Lower lobe of right lung (tissue), 2 donors: Measurements from ENCODE around the gene SPINK8. TPM values are rescaled to one million over a fixed set of nuclear protein-coding genes. Genes with fewer than 3 reads are reported as not detected.

ENCODE experiments used
- ATAC-seq, 2 donors: fragments of 200-7000 bp; cut with Tn5 transposase; one replicate each; pipeline ENCODE4 v1.9.1; 2020 to 2022; ENCODE audit warnings: mild to moderate bottlenecking in 2 of 2, moderate library complexity in 2 of 2
- DNase-seq: peaks from one replicate; pipeline ENCODE4 v3.0.0-alpha.2; 2020
- H3K27ac ChIP-seq: fragments of 200-600 bp; one replicate; pipeline ENCODE4 v1.8.0; 2022
- H3K27me3 ChIP-seq: fragments of 200-600 bp; one replicate; pipeline ENCODE4 v1.8.0; 2022; ENCODE audit warnings: low read depth
- H3K36me3 ChIP-seq: fragments of 200-600 bp; one replicate; pipeline ENCODE4 v1.8.0; 2022; ENCODE audit warnings: mild to moderate bottlenecking
- H3K4me1 ChIP-seq: fragments of 200-600 bp; one replicate; pipeline ENCODE4 v1.8.0; 2022
- H3K4me3 ChIP-seq: fragments of 200-600 bp; one replicate; pipeline ENCODE4 v1.8.0; 2022; ENCODE audit warnings: mild to moderate bottlenecking
- H3K9me3 ChIP-seq: fragments of 200-600 bp; one replicate; pipeline ENCODE4 v1.8.0; 2022
- intact Hi-C: fragments of 100-400 bp; cut with DNase I; formaldehyde crosslinking; loops from one replicate; pipeline ENCODE4 v1.11.0; 2022
- total RNA-seq: library from RNA; stranded (reverse); fragmentation: NEBNext Ultra II Directional; extraction: Animal tissue kit (Norgen Biotek cat#: 25700); gene quantifications from one replicate; pipeline ENCODE4 v1.2.1, GENCODE V29; 2021
- TF ChIP-seq, protein P1 (sequence below): fragments of 200-600 bp; IDR thresholded peaks from one replicate; pipeline ENCODE4 v1.8.0; 2022; ENCODE audit warnings: antibody characterized with exemption, mild to moderate bottlenecking
- donor health status: DM: no; HTN: yes; CAD: no; lungs with severe emphysema.

Gene SPINK8
- total RNA-seq, 1 donor from 2014 or later: not detected

GRCh38 chr3:48285675-48286074 is 47.8 kb downstream of the SPINK8 start:
- no peak for ATAC-seq
- no peaks in the 10 kb centered on the region for H3K4me1 ChIP-seq
- intact Hi-C loops: no loop called here
- H3K27ac ChIP-seq: no peak overlapping the region
- TF ChIP-seq, protein P1, sequence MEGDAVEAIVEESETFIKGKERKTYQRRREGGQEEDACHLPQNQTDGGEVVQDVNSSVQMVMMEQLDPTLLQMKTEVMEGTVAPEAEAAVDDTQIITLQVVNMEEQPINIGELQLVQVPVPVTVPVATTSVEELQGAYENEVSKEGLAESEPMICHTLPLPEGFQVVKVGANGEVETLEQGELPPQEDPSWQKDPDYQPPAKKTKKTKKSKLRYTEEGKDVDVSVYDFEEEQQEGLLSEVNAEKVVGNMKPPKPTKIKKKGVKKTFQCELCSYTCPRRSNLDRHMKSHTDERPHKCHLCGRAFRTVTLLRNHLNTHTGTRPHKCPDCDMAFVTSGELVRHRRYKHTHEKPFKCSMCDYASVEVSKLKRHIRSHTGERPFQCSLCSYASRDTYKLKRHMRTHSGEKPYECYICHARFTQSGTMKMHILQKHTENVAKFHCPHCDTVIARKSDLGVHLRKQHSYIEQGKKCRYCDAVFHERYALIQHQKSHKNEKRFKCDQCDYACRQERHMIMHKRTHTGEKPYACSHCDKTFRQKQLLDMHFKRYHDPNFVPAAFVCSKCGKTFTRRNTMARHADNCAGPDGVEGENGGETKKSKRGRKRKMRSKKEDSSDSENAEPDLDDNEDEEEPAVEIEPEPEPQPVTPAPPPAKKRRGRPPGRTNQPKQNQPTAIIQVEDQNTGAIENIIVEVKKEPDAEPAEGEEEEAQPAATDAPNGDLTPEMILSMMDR: no peak
- H3K27me3 ChIP-seq: no peaks in the 10 kb centered on the region
- H3K4me3 ChIP-seq: no peak overlapping the region
- peaks cover 5% of the 10 kb centered on the region for H3K36me3 ChIP-seq
- no peak for DNase-seq
- H3K9me3 ChIP-seq: no peaks in the 10 kb centered on the region

DNA sequence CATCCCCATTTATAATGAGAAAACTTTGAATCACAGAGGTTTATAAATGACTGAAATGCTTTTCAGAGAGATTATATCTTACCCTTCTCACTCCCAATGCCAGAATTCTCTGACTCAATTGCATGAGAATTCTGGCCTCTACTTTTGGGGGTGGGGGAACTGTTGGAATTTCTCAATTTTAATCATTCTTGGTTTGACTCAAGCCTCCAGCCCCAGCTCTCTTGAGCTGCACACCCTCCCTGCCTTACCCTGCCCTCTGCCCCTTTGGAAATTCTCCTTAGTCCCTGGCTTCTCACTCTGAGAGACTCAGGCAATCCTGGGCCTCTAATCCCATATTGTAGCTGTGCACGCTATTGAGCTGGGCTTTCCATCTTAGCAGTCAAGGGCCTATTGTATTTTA is 48.3 kb downstream of the SPINK8 start:
- intact Hi-C loops: no loop called here
- H3K27me3 ChIP-seq: no peaks in the 10 kb centered on the region
- TF ChIP-seq, protein P1: no peak
- ATAC-seq: no peak
- H3K4me1 ChIP-seq: no peaks in the 10 kb centered on the region
- no peak overlapping the region for H3K4me3 ChIP-seq
- no peak overlapping the region for H3K27ac ChIP-seq
- no peak for DNase-seq
- no peaks in the 10 kb centered on the region for H3K9me3 ChIP-seq
- peaks cover 4% of the 10 kb centered on the region for H3K36me3 ChIP-seq

DNA sequence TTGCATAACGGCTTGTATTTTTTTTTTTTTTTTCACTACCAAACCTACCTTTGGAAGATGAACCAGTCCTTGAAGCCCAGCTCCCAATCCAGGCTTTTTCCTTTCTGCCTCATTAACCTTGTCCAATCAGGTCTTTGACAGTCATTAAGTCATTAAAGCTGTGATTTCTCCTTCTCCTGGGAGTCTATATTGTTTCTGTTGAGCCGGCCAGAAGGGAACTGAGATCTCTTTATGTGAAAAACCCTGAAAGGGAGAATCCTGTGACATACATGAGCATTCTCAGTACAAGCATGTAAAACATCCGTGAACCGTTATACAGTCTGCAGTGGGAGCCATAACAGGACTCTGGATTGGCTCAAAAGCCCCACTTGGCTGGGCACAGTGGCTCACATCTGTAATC is 52.6 kb downstream of the SPINK8 start:
- H3K27me3 ChIP-seq: no peaks in the 10 kb centered on the region
- H3K4me3 ChIP-seq: no peak overlapping the region
- no peaks in the 10 kb centered on the region for H3K9me3 ChIP-seq
- ATAC-seq (no peak), DNase-seq (no peak)
- intact Hi-C loops: no loop called here
- no peaks in the 10 kb centered on the region for H3K4me1 ChIP-seq
- H3K36me3 ChIP-seq: no peaks in the 10 kb centered on the region
- H3K27ac ChIP-seq: no peak overlapping the region
- TF ChIP-seq, protein P1: no peak

DNA sequence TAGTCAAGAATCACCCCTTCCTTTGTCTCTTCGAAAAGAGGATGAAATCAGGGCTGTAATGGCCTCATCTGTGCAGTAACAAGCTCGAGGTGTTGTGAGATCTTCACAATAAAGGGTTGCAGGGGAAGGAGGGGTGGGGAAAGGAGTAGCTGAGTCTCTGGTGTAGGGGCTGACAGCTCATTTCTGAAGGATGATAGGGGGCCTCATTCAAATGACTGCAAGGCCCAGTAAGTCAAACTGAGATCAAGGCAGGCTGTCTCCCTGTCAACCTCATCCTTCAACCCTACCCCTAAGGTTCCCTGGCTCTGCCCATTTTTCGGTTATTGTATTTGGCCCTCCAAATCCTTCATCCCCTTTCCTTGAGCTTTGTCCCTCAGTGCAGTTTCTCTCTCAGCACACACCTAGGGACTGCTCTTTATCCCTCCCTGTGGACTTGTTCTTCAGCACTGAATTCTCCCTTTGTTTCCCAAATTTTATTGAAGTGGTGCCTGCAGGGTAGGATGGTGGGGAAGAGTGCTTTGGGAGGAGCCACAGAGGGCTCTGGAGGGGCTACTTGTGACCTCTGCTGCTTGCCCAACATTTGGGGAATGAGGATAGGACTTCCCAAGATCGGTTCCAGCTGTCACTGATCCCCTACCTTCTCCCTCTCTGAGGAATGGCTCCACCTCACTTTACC is 54.4 kb downstream of the SPINK8 start:
- H3K4me1 ChIP-seq: no peaks in the 10 kb centered on the region
- no peaks in the 10 kb centered on the region for H3K9me3 ChIP-seq
- no peak for DNase-seq
- intact Hi-C loops: no loop called here
- H3K36me3 ChIP-seq: no peaks in the 10 kb centered on the region
- ATAC-seq: no peak
- no peak overlapping the region for H3K27ac ChIP-seq
- TF ChIP-seq, protein P1: no peak
- no peak overlapping the region for H3K4me3 ChIP-seq
- H3K27me3 ChIP-seq: no peaks in the 10 kb centered on the region

- H3K4me1 ChIP-seq: no peaks in the 10 kb centered on the region
- ATAC-seq: no peak
- H3K4me3 ChIP-seq: no peak overlapping the region
- no peaks in the 10 kb centered on the region for H3K9me3 ChIP-seq
- intact Hi-C loops: no loop called here
- H3K27ac ChIP-seq: no peak overlapping the region
- no peak for DNase-seq
- no peaks in the 10 kb centered on the region for H3K36me3 ChIP-seq
- TF ChIP-seq, protein P1: no peak
- H3K27me3 ChIP-seq: no peaks in the 10 kb centered on the region
Measured at GRCh38 chr3:48276911-48277641, 56.4 kb downstream of the SPINK8 start.
